ENCODE measurements around the gene TOLLIP. TPM values are rescaled to one million over a fixed set of nuclear protein-coding genes. Genes with fewer than 3 reads are reported as not detected.

TOLLIP gene
- total RNA-seq, 2 donors from 2014 or later, result 40.2 to 56.3 TPM

- ATAC-seq (no peak), DNase-seq (no peak)
- Mint-ChIP-seq H3K27ac (no peak overlapping the region), H3K27me3 (peaks cover 32% of the 10 kb centered on the region), H3K36me3 (ENCODE audit: low read depth) (peaks cover 7% of the 10 kb centered on the region), H3K4me1 (peaks cover 4% of the 10 kb centered on the region), H3K4me3 (no peak overlapping the region)
- no peaks in the 10 kb centered on the region for H3K9me3 ChIP-seq (ENCODE audit: control insufficient read depth, low read length, poor library complexity, severe bottlenecking)
Observed at GRCh38 chr11:1317432-1317831, 8.0 kb upstream of the TOLLIP start.

GRCh38 chr11:1310772-1311468 lies 1.5 kb upstream of the TOLLIP start:
- Mint-ChIP-seq H3K27me3 (peaks cover 6% of the 10 kb centered on the region), H3K27ac (peak overlapping the region; percentile 96), H3K4me1 (peaks cover 32% of the 10 kb centered on the region), H3K36me3 (ENCODE audit: low read depth) (peaks cover 5% of the 10 kb centered on the region), H3K4me3 (peak overlapping the region; percentile 85)
- ATAC-seq (peak; percentile 29), DNase-seq (no peak)
- H3K9me3 ChIP-seq (ENCODE audit: control insufficient read depth, low read length, poor library complexity, severe bottlenecking), result no peaks in the 10 kb centered on the region

- no peak for ATAC-seq
- DNase-seq, result no peak
- Mint-ChIP-seq H3K27ac (peak overlapping the region; percentile 96), H3K36me3 (ENCODE audit: low read depth) (peaks cover 1% of the 10 kb centered on the region), H3K27me3 (peaks cover 2% of the 10 kb centered on the region), H3K4me3 (peak overlapping the region; percentile 85), H3K4me1 (peaks cover 31% of the 10 kb centered on the region)
- H3K9me3 ChIP-seq (ENCODE audit: control insufficient read depth, low read length, poor library complexity, severe bottlenecking), result no peaks in the 10 kb centered on the region
Observed at GRCh38 chr11:1310318-1310687, 871 bp upstream of the TOLLIP start.

GRCh38 chr11:1308743-1309497 lies 512 bp downstream of the TOLLIP start:
- Mint-ChIP-seq H3K27me3 (no peaks in the 10 kb centered on the region), H3K36me3 (ENCODE audit: low read depth) (no peaks in the 10 kb centered on the region), H3K4me1 (peaks cover 35% of the 10 kb centered on the region), H3K27ac (peak overlapping the region; percentile 39), H3K4me3 (peak overlapping the region; percentile 85)
- ATAC-seq (peak; percentile 43), DNase-seq (no peak)
- H3K9me3 ChIP-seq (ENCODE audit: control insufficient read depth, low read length, poor library complexity, severe bottlenecking), result no peaks in the 10 kb centered on the region

GRCh38 chr11:1307998-1308742 lies 1.3 kb downstream of the TOLLIP start:
- Mint-ChIP-seq H3K4me1 (peaks cover 39% of the 10 kb centered on the region), H3K36me3 (ENCODE audit: low read depth) (no peaks in the 10 kb centered on the region), H3K27ac (peak overlapping the region; percentile 39), H3K4me3 (peak overlapping the region; percentile 81), H3K27me3 (no peaks in the 10 kb centered on the region)
- no peak for ATAC-seq
- no peak for DNase-seq
- no peaks in the 10 kb centered on the region for H3K9me3 ChIP-seq (ENCODE audit: control insufficient read depth, low read length, poor library complexity, severe bottlenecking)

- H3K4me3 Mint-ChIP-seq, result peak overlapping the region; percentile 81
- H3K27ac Mint-ChIP-seq, result peak overlapping the region; percentile 39
- H3K27me3 Mint-ChIP-seq, result no peaks in the 10 kb centered on the region
Observed at GRCh38 chr11:1307163-1307870, 2.1 kb downstream of the TOLLIP start.

GRCh38 chr11:1306186-1307162 lies 3.0 kb downstream of the TOLLIP start:
- Mint-ChIP-seq H3K27me3 (no peaks in the 10 kb centered on the region), H3K4me1 (peaks cover 46% of the 10 kb centered on the region), H3K27ac (peak overlapping the region; percentile 34), H3K4me3 (no peak overlapping the region), H3K36me3 (ENCODE audit: low read depth) (no peaks in the 10 kb centered on the region)
- H3K9me3 ChIP-seq (ENCODE audit: control insufficient read depth, low read length, poor library complexity, severe bottlenecking), result no peaks in the 10 kb centered on the region
- ATAC-seq, result no peak
- DNase-seq, result no peak

More at GRCh38 chr11:1307163-1307870, 2.1 kb downstream of the TOLLIP start:
- DNase-seq, result no peak
- ATAC-seq, result no peak
- Mint-ChIP-seq H3K36me3 (ENCODE audit: low read depth) (no peaks in the 10 kb centered on the region), H3K4me1 (peaks cover 46% of the 10 kb centered on the region)
- no peaks in the 10 kb centered on the region for H3K9me3 ChIP-seq (ENCODE audit: control insufficient read depth, low read length, poor library complexity, severe bottlenecking)

GRCh38 chr11:1305501-1306056 lies 3.9 kb downstream of the TOLLIP start:
- Mint-ChIP-seq H3K27me3 (no peaks in the 10 kb centered on the region), H3K27ac (no peak overlapping the region), H3K4me1 (peaks cover 38% of the 10 kb centered on the region), H3K36me3 (ENCODE audit: low read depth) (no peaks in the 10 kb centered on the region), H3K4me3 (no peak overlapping the region)
- ATAC-seq, result no peak
- no peak for DNase-seq
- no peaks in the 10 kb centered on the region for H3K9me3 ChIP-seq (ENCODE audit: control insufficient read depth, low read length, poor library complexity, severe bottlenecking)

- no peaks in the 10 kb centered on the region for H3K9me3 ChIP-seq (ENCODE audit: control insufficient read depth, low read length, poor library complexity, severe bottlenecking)
- H3K36me3 Mint-ChIP-seq (ENCODE audit: low read depth), result no peaks in the 10 kb centered on the region
- H3K27me3 Mint-ChIP-seq, result no peaks in the 10 kb centered on the region
- no peak overlapping the region for H3K4me3 Mint-ChIP-seq
- no peak for ATAC-seq
- no peak overlapping the region for H3K27ac Mint-ChIP-seq
- no peak for DNase-seq
- peaks cover 39% of the 10 kb centered on the region for H3K4me1 Mint-ChIP-seq
Observed at GRCh38 chr11:1305063-1305495, 4.4 kb downstream of the TOLLIP start.

- no peak for ATAC-seq
- Mint-ChIP-seq H3K4me1 (peaks cover 42% of the 10 kb centered on the region), H3K4me3 (no peak overlapping the region), H3K27me3 (no peaks in the 10 kb centered on the region), H3K27ac (no peak overlapping the region), H3K36me3 (ENCODE audit: low read depth) (no peaks in the 10 kb centered on the region)
- DNase-seq, result no peak
- H3K9me3 ChIP-seq (ENCODE audit: control insufficient read depth, low read length, poor library complexity, severe bottlenecking), result no peaks in the 10 kb centered on the region
Observed at GRCh38 chr11:1304380-1304779, 5.1 kb downstream of the TOLLIP start.

- Mint-ChIP-seq H3K27ac (no peak overlapping the region), H3K36me3 (ENCODE audit: low read depth) (no peaks in the 10 kb centered on the region), H3K27me3 (no peaks in the 10 kb centered on the region), H3K4me3 (no peak overlapping the region), H3K4me1 (peaks cover 42% of the 10 kb centered on the region)
- no peak for ATAC-seq
- no peaks in the 10 kb centered on the region for H3K9me3 ChIP-seq (ENCODE audit: control insufficient read depth, low read length, poor library complexity, severe bottlenecking)
- DNase-seq, result no peak
Observed at GRCh38 chr11:1303973-1304372, 5.5 kb downstream of the TOLLIP start.
